ENCODE data around the gene CTXN1. TPM values are rescaled to one million over a fixed set of nuclear protein-coding genes. Genes with fewer than 3 reads are reported as not detected.

Gene CTXN1
- total and polyA plus RNA-seq, 8 donors = 0.67 to 5.1 (median 1.7) TPM

DNA sequence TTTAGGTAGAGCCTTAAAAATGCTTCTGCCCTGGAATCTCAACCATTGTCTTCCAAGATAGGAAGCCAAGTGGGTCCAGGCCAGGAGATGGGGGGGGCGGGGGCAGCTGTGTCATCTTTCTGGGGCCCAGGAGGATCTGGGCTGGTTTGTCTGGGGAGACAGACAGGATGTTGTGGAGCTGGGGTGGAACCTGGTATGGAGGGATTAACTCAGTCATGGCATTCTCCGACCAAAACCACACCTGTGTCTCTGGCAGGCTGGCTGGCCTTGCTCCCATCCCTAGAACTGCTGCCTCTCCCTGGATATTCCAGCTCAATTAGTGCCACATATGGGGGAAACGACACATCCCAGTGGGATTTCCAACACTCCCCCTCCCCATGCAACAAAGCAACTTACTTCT lies 25.0 kb downstream of the CTXN1 start:
- DNase-seq (peak in 1 of 6 donors; percentile 21), ATAC-seq (no peak), FAIRE-seq (no peak)
- intact Hi-C loops (cut with DNase I) = no loop called here
- 72 to 84% methylated on average over 3 of the region's 3 CpGs for WGBS, 2 donors
- Histone ChIP-seq H3K27ac (no peak overlapping the region), H3K9me3 (no peaks in the 10 kb centered on the region), H3K4me3 (no peak overlapping the region), H3K36me3 (no peaks in the 10 kb centered on the region), H3K27me3 (no peaks in the 10 kb centered on the region), H3K4me1 (peaks cover 3 to 14% (median 10%) of the 10 kb centered on the region in 3 donors)
- TF ChIP-seq, protein P1, sequence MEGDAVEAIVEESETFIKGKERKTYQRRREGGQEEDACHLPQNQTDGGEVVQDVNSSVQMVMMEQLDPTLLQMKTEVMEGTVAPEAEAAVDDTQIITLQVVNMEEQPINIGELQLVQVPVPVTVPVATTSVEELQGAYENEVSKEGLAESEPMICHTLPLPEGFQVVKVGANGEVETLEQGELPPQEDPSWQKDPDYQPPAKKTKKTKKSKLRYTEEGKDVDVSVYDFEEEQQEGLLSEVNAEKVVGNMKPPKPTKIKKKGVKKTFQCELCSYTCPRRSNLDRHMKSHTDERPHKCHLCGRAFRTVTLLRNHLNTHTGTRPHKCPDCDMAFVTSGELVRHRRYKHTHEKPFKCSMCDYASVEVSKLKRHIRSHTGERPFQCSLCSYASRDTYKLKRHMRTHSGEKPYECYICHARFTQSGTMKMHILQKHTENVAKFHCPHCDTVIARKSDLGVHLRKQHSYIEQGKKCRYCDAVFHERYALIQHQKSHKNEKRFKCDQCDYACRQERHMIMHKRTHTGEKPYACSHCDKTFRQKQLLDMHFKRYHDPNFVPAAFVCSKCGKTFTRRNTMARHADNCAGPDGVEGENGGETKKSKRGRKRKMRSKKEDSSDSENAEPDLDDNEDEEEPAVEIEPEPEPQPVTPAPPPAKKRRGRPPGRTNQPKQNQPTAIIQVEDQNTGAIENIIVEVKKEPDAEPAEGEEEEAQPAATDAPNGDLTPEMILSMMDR (IDR thresholded peaks at IDR 0.05) = no peak

DNA sequence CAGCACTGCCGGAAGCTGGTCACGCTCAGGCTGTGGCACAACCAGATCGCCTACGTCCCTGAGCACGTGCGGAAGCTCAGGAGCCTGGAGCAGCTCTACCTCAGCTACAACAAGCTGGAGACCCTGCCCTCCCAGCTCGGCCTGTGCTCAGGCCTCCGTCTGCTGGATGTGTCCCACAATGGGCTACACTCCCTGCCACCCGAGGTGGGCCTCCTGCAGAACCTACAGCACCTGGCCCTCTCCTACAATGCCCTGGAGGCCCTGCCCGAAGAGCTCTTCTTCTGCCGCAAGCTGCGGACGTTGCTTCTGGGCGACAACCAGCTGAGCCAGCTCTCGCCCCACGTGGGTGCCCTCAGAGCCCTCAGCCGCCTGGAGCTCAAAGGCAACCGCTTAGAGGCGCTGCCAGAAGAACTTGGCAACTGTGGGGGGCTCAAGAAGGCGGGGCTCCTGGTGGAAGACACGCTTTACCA lies 25.5 kb downstream of the CTXN1 start:
- Histone ChIP-seq H3K4me1 (peaks cover 3 to 14% (median 9%) of the 10 kb centered on the region in 3 donors), H3K36me3 (no peaks in the 10 kb centered on the region), H3K27me3 (no peaks in the 10 kb centered on the region), H3K4me3 (no peak overlapping the region), H3K9me3 (no peaks in the 10 kb centered on the region), H3K27ac (no peak overlapping the region)
- no peak for FAIRE-seq
- WGBS, 2 donors = 82 to 85% methylated on average over 20 to 21 of the region's 21 CpGs
- TF ChIP-seq, protein P1 (IDR thresholded peaks at IDR 0.05) = no peak
- intact Hi-C loops (cut with DNase I) = no loop called here
- peak in 4 of 6 donors; percentile 21 to 72 (median 51) for DNase-seq
- no peak for ATAC-seq

DNA sequence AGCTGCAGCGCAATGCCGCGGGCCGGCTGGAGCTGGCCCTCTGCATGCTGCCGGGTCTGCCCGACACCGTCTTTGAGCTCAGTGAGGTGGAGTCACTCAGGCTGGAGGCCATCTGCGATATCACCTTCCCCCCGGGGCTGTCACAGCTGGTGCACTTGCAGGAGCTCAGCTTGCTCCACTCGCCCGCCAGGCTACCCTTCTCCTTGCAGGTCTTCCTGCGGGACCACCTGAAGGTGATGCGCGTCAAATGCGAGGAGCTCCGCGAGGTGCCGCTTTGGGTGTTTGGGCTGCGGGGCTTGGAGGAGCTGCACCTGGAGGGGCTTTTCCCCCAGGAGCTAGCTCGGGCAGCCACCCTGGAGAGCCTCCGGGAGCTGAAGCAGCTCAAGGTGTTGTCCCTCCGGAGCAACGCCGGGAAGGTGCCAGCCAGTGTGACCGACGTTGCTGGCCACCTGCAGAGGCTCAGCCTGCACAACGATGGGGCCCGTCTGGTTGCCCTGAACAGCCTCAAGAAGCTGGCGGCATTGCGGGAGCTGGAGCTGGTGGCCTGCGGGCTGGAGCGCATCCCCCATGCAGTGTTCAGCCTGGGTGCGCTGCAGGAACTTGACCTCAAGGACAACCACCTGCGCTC lies 26.1 kb downstream of the CTXN1 start:
- Histone ChIP-seq H3K36me3 (no peaks in the 10 kb centered on the region), H3K9me3 (no peaks in the 10 kb centered on the region), H3K4me1 (peaks cover 0 to 9% (median 4%) of the 10 kb centered on the region in 3 donors), H3K27ac (no peak overlapping the region), H3K27me3 (no peaks in the 10 kb centered on the region), H3K4me3 (no peak overlapping the region)
- no peak for FAIRE-seq
- TF ChIP-seq, protein P1 (IDR thresholded peaks at IDR 0.05) = no peak
- intact Hi-C loops (cut with DNase I) = no loop called here
- ATAC-seq = no peak
- DNase-seq = peak in 3 of 6 donors; percentile 13 to 73 (median 37)
- 93 to 96% methylated on average over 34 of the region's 34 CpGs for WGBS, 2 donors

DNA sequence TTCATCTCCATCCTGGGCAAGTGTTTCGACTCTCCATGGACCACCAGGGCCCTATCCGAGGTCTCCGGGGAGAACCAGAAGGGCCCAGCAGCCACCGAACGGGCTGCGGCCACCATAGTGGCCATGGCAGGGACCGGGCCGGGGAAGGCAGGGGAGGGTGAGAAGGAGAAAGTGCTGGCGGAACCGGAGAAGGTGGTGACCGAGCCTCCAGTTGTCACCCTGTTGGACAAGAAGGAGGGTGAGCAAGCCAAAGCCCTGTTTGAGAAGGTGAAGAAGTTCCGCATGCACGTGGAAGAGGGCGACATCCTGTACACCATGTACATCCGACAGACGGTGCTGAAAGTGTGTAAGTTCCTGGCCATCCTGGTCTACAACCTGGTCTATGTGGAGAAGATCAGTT lies 27.0 kb downstream of the CTXN1 start:
- H3K27ac ChIP-seq = no peak overlapping the region
- peak in 1 of 6 donors; percentile 5 for DNase-seq
- 95 to 96% methylated on average over 16 of the region's 16 CpGs for WGBS, 2 donors
- no peak for ATAC-seq
- H3K4me1 ChIP-seq = peaks cover 0 to 9% (median 0%) of the 10 kb centered on the region in 3 donors
- intact Hi-C loops (cut with DNase I) = no loop called here
- H3K36me3 ChIP-seq = no peaks in the 10 kb centered on the region
- no peaks in the 10 kb centered on the region for H3K27me3 ChIP-seq
- no peak overlapping the region for H3K4me3 ChIP-seq
- no peak for FAIRE-seq
- no peaks in the 10 kb centered on the region for H3K9me3 ChIP-seq
- TF ChIP-seq, protein P1 (IDR thresholded peaks at IDR 0.05) = no peak

DNA sequence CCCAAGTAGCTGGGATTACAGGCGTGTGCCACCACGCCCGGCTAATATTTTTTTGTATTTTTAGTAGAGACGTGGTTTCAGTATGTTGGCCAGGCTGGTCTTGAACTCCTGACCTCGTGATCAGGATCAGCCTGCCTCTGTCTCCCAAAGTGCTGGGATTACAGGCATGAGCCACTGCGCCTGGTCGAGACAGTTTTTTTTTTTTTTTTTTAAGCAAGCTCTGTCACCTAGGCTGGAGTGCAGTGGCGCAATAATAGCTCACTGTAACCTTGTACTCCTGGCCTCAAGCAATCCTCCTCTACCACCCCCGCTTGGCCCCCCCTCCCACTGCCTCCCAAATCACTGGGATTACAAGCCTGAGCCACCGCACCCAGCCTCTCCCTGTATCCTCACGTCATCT lies 28.6 kb downstream of the CTXN1 start:
- WGBS, 2 donors = 87 to 92% methylated on average over 11 of the region's 11 CpGs

More for the DNA sequence above, 28.6 kb downstream of the CTXN1 start:
- Histone ChIP-seq H3K4me1 (no peaks in the 10 kb centered on the region), H3K4me3 (no peak overlapping the region), H3K9me3 (no peaks in the 10 kb centered on the region), H3K27me3 (no peaks in the 10 kb centered on the region), H3K36me3 (no peaks in the 10 kb centered on the region), H3K27ac (no peak overlapping the region)
- intact Hi-C loops (cut with DNase I) = no loop called here
- DNase-seq = no peak
- TF ChIP-seq, protein P1 (IDR thresholded peaks at IDR 0.05) = no peak
- no peak for FAIRE-seq
- no peak for ATAC-seq
